Panc1 (cell line): Measurements from ENCODE around the gene MCM6. TPM values are rescaled to one million over a fixed set of nuclear protein-coding genes. Genes with fewer than 3 reads are reported as not detected.

ENCODE experiments used
- ATAC-seq: fragments of 200-7000 bp; cut with Tn5 transposase; 2 replicates; pipeline ENCODE4 v1.9.1; 2020; ENCODE audit warnings: mild to moderate bottlenecking, moderate library complexity
- BruUV-seq: library from RNA; stranded (reverse); fragments of 400-500 nt; replicated peaks from 2 replicates; lab custom pipeline; 2021; lab: Mats Ljungman, UMichigan
- CTCF ChIA-PET: fragments of 300-600 bp; sonication (Branson Sonifier 250); formaldehyde crosslinking; loops from one replicate; lab custom pipeline; 2022; ENCODE audit warnings: antibody characterized with exemption; lab: Charles Lee
- POLR2A ChIA-PET: fragments of 300-600 bp; sonication (Branson Sonifier 250); formaldehyde crosslinking; loops from one replicate; lab custom pipeline; 2022; ENCODE audit warnings: antibody characterized with exemption; lab: Charles Lee
- DNase-seq: peaks from one replicate; pipeline ENCODE4 v3.0.0-alpha.2; 2010; ENCODE audit warnings: low read depth, low spot score
- H3K27ac ChIP-seq: 2 replicates; pipeline ENCODE4 v1.5.1; 2011; ENCODE audit warnings: mild to moderate bottlenecking, low read length, inconsistent platforms
- H3K27me3 ChIP-seq: fragments of 200-500 bp; sonication (Bioruptor generic); 2 replicates; pipeline ENCODE4 v1.6.0; 2014; ENCODE audit warnings: low read length, inconsistent platforms; ENCODE audit not compliant: control insufficient read depth, insufficient read depth
- H3K36me3 ChIP-seq: fragments of 200-500 bp; sonication (Bioruptor generic); 2 replicates; pipeline ENCODE4 v1.5.1; 2014; ENCODE audit warnings: inconsistent platforms, mild to moderate bottlenecking, low read length, moderate library complexity; ENCODE audit not compliant: control insufficient read depth, insufficient read depth
- H3K4me1 ChIP-seq: 2 replicates; pipeline ENCODE4 v1.5.1; 2011; ENCODE audit warnings: inconsistent platforms, mild to moderate bottlenecking, low read length, moderate library complexity; ENCODE audit not compliant: control insufficient read depth, insufficient read depth
- H3K4me3 ChIP-seq, 2 experiments: 2 replicates each; pipeline ENCODE4 v1.5.1; 2011 to 2012; ENCODE audit warnings: low read depth in 2 of 2, low read length in 2 of 2, mild to moderate bottlenecking in 2 of 2, inconsistent platforms in 1 of 2, moderate library complexity in 1 of 2
- H3K9me3 ChIP-seq: fragments of 200-500 bp; sonication (Bioruptor generic); 2 replicates; pipeline ENCODE4 v1.5.1; 2014; ENCODE audit warnings: low read depth, mild to moderate bottlenecking, inconsistent platforms, low read length, moderate library complexity; ENCODE audit not compliant: control insufficient read depth, insufficient read depth
- POLR2AphosphoS5 ChIP-seq: IDR thresholded peaks from 2 replicates; pipeline ENCODE4 v1.6.1; 2012; ENCODE audit warnings: mild to moderate bottlenecking, low read depth, low read length, moderate library complexity
- SIN3A ChIP-seq: IDR thresholded peaks from 2 replicates; pipeline ENCODE4 v1.6.1; 2012; ENCODE audit warnings: low read depth, mild to moderate bottlenecking, low read length, moderate library complexity, borderline replicate concordance; ENCODE audit not compliant: insufficient read depth
- TCF7L2 ChIP-seq: IDR thresholded peaks from 2 replicates; pipeline ENCODE4 v1.6.1; 2011; ENCODE audit warnings: mild to moderate bottlenecking, low read depth, low read length, inconsistent platforms
- in situ Hi-C: cut with HindIII; loops from 2 replicates; pipeline ENCODE4 v1.10.0; 2016; ENCODE audit warnings: low sequenced_read_pairs, low pct_unique_long_range_greater_than_20kb
- intact Hi-C: fragments of 100-400 bp; cut with micrococcal nuclease; formaldehyde crosslinking; loops from one replicate; pipeline ENCODE4 v1.10.0; 2022; ENCODE audit not compliant: unreplicated experiment
- total RNA-seq: library from RNA; stranded (reverse); gene quantifications from one replicate; pipeline ENCODE4 v1.2.1, GENCODE V29; 2021; ENCODE audit not compliant: unreplicated experiment
- TF ChIP-seq, protein P1 (sequence below), 2 experiments: IDR thresholded peaks; 2 replicates each; pipeline ENCODE4 v1.6.1; 2011 to 2012; ENCODE audit warnings: low read depth in 2 of 2, control low read depth in 1 of 2, low read length in 1 of 2, mild to moderate bottlenecking in 1 of 2, moderate library complexity in 1 of 2; ENCODE audit not compliant: insufficient read depth in 1 of 2
- TF ChIP-seq, protein P2 (sequence below): fragments of 450-650 bp; IDR thresholded peaks from 2 replicates; pipeline ENCODE4 v1.5.1; 2017; ENCODE audit warnings: mild to moderate bottlenecking

MCM6 gene
- total RNA-seq, 1 experiment from 2014 or later: 54.3 TPM

DNA sequence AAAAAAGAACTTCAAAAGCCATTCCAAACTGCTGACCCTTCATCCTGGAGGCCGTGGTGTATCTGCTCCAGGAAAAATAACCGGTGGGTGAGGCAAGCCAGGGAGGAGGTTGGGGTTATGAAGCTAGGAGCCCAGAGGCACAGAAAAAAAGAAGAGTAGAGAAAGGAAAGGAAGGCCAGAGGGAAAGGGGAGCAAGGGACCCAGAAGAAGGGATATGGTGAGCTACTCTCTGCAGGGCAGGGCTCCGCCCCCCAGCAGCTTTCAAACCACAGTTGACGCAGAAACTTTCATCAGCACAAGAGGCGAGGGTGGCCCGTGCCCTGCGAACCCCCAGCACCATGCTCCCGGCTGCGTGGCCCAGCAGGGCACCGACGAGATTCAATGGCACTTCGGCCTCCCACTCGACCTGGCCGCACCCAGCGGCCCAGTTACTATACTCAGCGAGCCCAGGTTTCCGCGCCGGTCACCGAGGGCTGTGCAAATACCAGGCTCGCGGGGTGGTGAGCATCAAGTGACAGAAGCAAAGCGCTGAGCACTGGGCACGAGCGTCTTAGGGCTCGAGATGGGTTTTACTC is 665 bp downstream of the MCM6 start:
- POLR2A ChIA-PET: interaction anchor here (1.0 to 1.1 kb wide), 2 partner anchors 10 to 110 kb away, joined by 3 to 4 read pairs; no protein-coding TSS in a partner anchor

DNA sequence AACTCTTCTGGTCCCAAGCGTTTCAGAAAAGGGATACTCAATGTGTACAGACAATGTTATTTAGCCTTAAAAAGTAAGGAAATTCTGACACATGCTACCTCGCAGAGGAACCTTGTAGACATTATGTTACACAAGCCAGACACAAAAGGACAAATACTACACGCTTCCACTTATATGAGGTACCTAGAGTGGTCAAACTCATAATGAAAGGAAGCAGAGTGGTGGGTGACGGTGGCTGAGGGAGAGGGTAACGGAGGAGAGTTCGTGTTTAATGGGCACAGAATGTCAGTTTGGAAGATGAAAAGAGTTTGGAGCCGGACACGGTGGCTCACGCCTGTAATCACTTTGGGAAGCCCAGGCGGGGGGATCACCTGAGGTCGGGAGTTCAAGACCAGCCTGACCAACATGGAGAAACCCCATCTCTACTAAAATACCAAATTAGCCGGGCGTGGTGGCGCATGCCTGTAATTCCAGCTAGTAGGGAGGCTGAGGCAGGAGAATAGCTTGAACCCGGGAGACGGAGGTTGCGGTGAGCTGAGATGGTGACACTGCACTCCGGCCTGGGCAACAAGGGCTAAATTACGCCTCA is 1.4 kb downstream of the MCM6 start:
- ChIA-PET CTCF (interaction anchor here (0.6 kb wide), 1 partner anchor 1259 kb away, joined by 3 read pairs; no protein-coding TSS in a partner anchor), POLR2A (no interaction called here)
- Histone ChIP-seq H3K27me3 (no peaks in the 10 kb centered on the region), H3K4me1 (peaks cover 9% of the 10 kb centered on the region; the same call in 1 of the 2 replicates), H3K4me3 (peak overlapping the region; percentile 68 to 78), H3K9me3 (no peaks in the 10 kb centered on the region), H3K36me3 (peaks cover 2% of the 10 kb centered on the region; the same call in 1 of the 2 replicates), H3K27ac (no peak overlapping the region; the same call in 1 of the 2 replicates)
- no peak for DNase-seq
- intact Hi-C loops (no loop called here), in situ Hi-C loops (no loop called here)
- no TSS peak for BruUV-seq
- TF ChIP-seq SIN3A (no peak), TCF7L2 (no peak)
- TF ChIP-seq, protein P1, sequence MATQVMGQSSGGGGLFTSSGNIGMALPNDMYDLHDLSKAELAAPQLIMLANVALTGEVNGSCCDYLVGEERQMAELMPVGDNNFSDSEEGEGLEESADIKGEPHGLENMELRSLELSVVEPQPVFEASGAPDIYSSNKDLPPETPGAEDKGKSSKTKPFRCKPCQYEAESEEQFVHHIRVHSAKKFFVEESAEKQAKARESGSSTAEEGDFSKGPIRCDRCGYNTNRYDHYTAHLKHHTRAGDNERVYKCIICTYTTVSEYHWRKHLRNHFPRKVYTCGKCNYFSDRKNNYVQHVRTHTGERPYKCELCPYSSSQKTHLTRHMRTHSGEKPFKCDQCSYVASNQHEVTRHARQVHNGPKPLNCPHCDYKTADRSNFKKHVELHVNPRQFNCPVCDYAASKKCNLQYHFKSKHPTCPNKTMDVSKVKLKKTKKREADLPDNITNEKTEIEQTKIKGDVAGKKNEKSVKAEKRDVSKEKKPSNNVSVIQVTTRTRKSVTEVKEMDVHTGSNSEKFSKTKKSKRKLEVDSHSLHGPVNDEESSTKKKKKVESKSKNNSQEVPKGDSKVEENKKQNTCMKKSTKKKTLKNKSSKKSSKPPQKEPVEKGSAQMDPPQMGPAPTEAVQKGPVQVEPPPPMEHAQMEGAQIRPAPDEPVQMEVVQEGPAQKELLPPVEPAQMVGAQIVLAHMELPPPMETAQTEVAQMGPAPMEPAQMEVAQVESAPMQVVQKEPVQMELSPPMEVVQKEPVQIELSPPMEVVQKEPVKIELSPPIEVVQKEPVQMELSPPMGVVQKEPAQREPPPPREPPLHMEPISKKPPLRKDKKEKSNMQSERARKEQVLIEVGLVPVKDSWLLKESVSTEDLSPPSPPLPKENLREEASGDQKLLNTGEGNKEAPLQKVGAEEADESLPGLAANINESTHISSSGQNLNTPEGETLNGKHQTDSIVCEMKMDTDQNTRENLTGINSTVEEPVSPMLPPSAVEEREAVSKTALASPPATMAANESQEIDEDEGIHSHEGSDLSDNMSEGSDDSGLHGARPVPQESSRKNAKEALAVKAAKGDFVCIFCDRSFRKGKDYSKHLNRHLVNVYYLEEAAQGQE (IDR thresholded peaks at IDR 0.05; ENCODE audit: insufficient read depth in 1 of 2, low read depth in 2 of 2, low read length in 1 of 2): no peak
- TF ChIP-seq, protein P2, sequence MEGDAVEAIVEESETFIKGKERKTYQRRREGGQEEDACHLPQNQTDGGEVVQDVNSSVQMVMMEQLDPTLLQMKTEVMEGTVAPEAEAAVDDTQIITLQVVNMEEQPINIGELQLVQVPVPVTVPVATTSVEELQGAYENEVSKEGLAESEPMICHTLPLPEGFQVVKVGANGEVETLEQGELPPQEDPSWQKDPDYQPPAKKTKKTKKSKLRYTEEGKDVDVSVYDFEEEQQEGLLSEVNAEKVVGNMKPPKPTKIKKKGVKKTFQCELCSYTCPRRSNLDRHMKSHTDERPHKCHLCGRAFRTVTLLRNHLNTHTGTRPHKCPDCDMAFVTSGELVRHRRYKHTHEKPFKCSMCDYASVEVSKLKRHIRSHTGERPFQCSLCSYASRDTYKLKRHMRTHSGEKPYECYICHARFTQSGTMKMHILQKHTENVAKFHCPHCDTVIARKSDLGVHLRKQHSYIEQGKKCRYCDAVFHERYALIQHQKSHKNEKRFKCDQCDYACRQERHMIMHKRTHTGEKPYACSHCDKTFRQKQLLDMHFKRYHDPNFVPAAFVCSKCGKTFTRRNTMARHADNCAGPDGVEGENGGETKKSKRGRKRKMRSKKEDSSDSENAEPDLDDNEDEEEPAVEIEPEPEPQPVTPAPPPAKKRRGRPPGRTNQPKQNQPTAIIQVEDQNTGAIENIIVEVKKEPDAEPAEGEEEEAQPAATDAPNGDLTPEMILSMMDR: no peak
- no peak for ATAC-seq

More for the DNA sequence above, 665 bp downstream of the MCM6 start:
- ATAC-seq (peak; percentile 79), DNase-seq (no peak)
- TF ChIP-seq SIN3A (no peak), POLR2AphosphoS5 (no peak), TCF7L2 (no peak)
- TF ChIP-seq, protein P1 (IDR thresholded peaks at IDR 0.05; ENCODE audit: insufficient read depth in 1 of 2, low read depth in 2 of 2, low read length in 1 of 2): no peak
- TF ChIP-seq, protein P2: no peak
- Histone ChIP-seq H3K4me3 (peak overlapping the region; percentile 68 to 78), H3K27ac (peak overlapping the region; percentile 66), H3K27me3 (no peaks in the 10 kb centered on the region), H3K4me1 (peaks cover 9% of the 10 kb centered on the region; the same call in 1 of the 2 replicates), H3K9me3 (no peaks in the 10 kb centered on the region), H3K36me3 (no peaks in the 10 kb centered on the region; the same call in 1 of the 2 replicates)
- intact Hi-C loops: no loop called here
- no TSS peak for BruUV-seq
- CTCF ChIA-PET: interaction anchor here (0.6 kb wide), 1 partner anchor 1259 kb away, joined by 3 read pairs; no protein-coding TSS in a partner anchor
- in situ Hi-C loops: no loop called here
